Colonic mucosa (tissue), 4 donors: Measurements from ENCODE around the gene ENPP5. TPM values are rescaled to one million over a fixed set of nuclear protein-coding genes. Genes with fewer than 3 reads are reported as not detected.
"Not testable (repeated sequence)": the region's sequence is repeated elsewhere in the genome, so short reads cannot be mapped to it uniquely, and the experiment has no call there.

Experiments
- DNase-seq: peaks from one replicate; pipeline ENCODE4 v3.0.0-alpha.2; 2020
- H3K27ac ChIP-seq: fragments of 200-600 bp; one replicate; pipeline ENCODE4 v1.8.0; 2021
- H3K27me3 ChIP-seq: fragments of 200-600 bp; one replicate; pipeline ENCODE4 v1.8.0; 2021
- H3K36me3 ChIP-seq: fragments of 200-600 bp; one replicate; pipeline ENCODE4 v1.8.0; 2021
- H3K4me1 ChIP-seq: fragments of 200-600 bp; one replicate; pipeline ENCODE4 v1.8.0; 2021; ENCODE audit warnings: mild to moderate bottlenecking
- H3K4me3 ChIP-seq: fragments of 200-600 bp; one replicate; pipeline ENCODE4 v1.8.0; 2021
- H3K9ac ChIP-seq, 2 donors: one replicate each; pipeline ENCODE4 v1.7.0; 2013; ENCODE audit warnings: control low read depth in 2 of 2, low read depth in 2 of 2, low read length in 2 of 2
- H3K9me3 ChIP-seq: fragments of 200-600 bp; one replicate; pipeline ENCODE4 v1.8.0; 2021
- CTCF ChIP-seq: fragments of 200-600 bp; IDR thresholded peaks from one replicate; pipeline ENCODE4 v1.8.0; 2022; ENCODE audit warnings: antibody characterized with exemption, mild to moderate bottlenecking
- intact Hi-C: fragments of 100-400 bp; cut with DNase I; formaldehyde crosslinking; loops from one replicate; pipeline ENCODE4 v1.14.1; 2022
- total RNA-seq, 2 donors: library from RNA; stranded (reverse); fragmentation: NEBNext Ultra II Directional in 1 of 2; extraction: Animal tissue kit (Norgen Biotek cat#: 25700) in 1 of 2; gene quantifications; one replicate each; pipeline ENCODE4 v1.2.1, GENCODE V29; 2021
- donor health status: healthy.
- donor health status: DM: no; HTN: no; CAD: no.
- donor health status: DM: no; HTN: no; CAD: no.

The ENPP5 gene
- total RNA-seq, 2 donors from 2014 or later, result 3.6 to 4.3 TPM

- intact Hi-C loops, result no loop called here
- H3K4me3 ChIP-seq, result no peak overlapping the region
- no peak for TF ChIP-seq CTCF
- H3K9me3 ChIP-seq, result no peaks in the 10 kb centered on the region
- H3K4me1 ChIP-seq, result no peaks in the 10 kb centered on the region
- no peak overlapping the region for H3K27ac ChIP-seq
- H3K9ac ChIP-seq, result no peak overlapping the region
- DNase-seq, result no peak
- no peaks in the 10 kb centered on the region for H3K36me3 ChIP-seq
- no peaks in the 10 kb centered on the region for H3K27me3 ChIP-seq
Measured at GRCh38 chr6:46174904-46175303, 4.1 kb upstream of the ENPP5 start.

GRCh38 chr6:46172176-46172575 is 1.4 kb upstream of the ENPP5 start:
- no peak overlapping the region for H3K4me3 ChIP-seq
- H3K27ac ChIP-seq, result no peak overlapping the region
- no peak for TF ChIP-seq CTCF
- no peaks in the 10 kb centered on the region for H3K4me1 ChIP-seq
- H3K9ac ChIP-seq, result no peak overlapping the region
- no peaks in the 10 kb centered on the region for H3K27me3 ChIP-seq
- intact Hi-C loops, result no loop called here
- H3K9me3 ChIP-seq, result no peaks in the 10 kb centered on the region
- no peak for DNase-seq
- H3K36me3 ChIP-seq, result no peaks in the 10 kb centered on the region

GRCh38 chr6:46160102-46160501 is 10.7 kb downstream of the ENPP5 start:
- TF ChIP-seq CTCF, result no peak
- DNase-seq, result no peak
- Histone ChIP-seq H3K9me3 (no peaks in the 10 kb centered on the region), H3K4me3 (no peak overlapping the region), H3K36me3 (no peaks in the 10 kb centered on the region), H3K27me3 (no peaks in the 10 kb centered on the region), H3K9ac (no peak overlapping the region), H3K4me1 (no peaks in the 10 kb centered on the region), H3K27ac (no peak overlapping the region)
- intact Hi-C loops, result no loop called here

GRCh38 chr6:46159229-46159628 is 11.6 kb downstream of the ENPP5 start:
- H3K27ac ChIP-seq, result no peak overlapping the region
- H3K4me1 ChIP-seq, result no peaks in the 10 kb centered on the region
- intact Hi-C loops, result no loop called here
- no peaks in the 10 kb centered on the region for H3K27me3 ChIP-seq
- TF ChIP-seq CTCF, result no peak
- H3K9me3 ChIP-seq, result no peaks in the 10 kb centered on the region
- no peak overlapping the region for H3K9ac ChIP-seq
- no peak overlapping the region for H3K4me3 ChIP-seq
- DNase-seq, result no peak
- H3K36me3 ChIP-seq, result no peaks in the 10 kb centered on the region

- no peak overlapping the region for H3K4me3 ChIP-seq
- no peaks in the 10 kb centered on the region for H3K27me3 ChIP-seq
- DNase-seq, result no peak
- H3K36me3 ChIP-seq, result no peaks in the 10 kb centered on the region
- H3K27ac ChIP-seq, result no peak overlapping the region
- no peak overlapping the region for H3K9ac ChIP-seq
- H3K9me3 ChIP-seq, result no peaks in the 10 kb centered on the region
- intact Hi-C loops, result no loop called here
- no peaks in the 10 kb centered on the region for H3K4me1 ChIP-seq
- TF ChIP-seq CTCF, result no peak
Measured at GRCh38 chr6:46156701-46157100, 14.1 kb downstream of the ENPP5 start.

GRCh38 chr6:46149066-46149465 is 21.7 kb downstream of the ENPP5 start:
- DNase-seq, H3K27ac ChIP-seq, H3K27me3 ChIP-seq, H3K36me3 ChIP-seq, H3K4me1 ChIP-seq, H3K9me3 ChIP-seq, H3K9ac ChIP-seq, H3K4me3 ChIP-seq, intact Hi-C loops: not testable (repeated sequence)
